22Rv1 (cell line): Measurements from ENCODE around the gene LAMTOR2.

Experiments
- ZFX ChIP-seq: fragments of 450-650 bp; IDR thresholded peaks from 2 replicates; pipeline ENCODE4 v1.6.1; 2017; ENCODE audit warnings: antibody characterized with exemption, borderline replicate concordance
- TF ChIP-seq, protein P1 (sequence below): fragments of 450-650 bp; IDR thresholded peaks from 2 replicates; pipeline ENCODE4 v1.5.1; 2017; ENCODE audit warnings: mild to moderate bottlenecking

DNA sequence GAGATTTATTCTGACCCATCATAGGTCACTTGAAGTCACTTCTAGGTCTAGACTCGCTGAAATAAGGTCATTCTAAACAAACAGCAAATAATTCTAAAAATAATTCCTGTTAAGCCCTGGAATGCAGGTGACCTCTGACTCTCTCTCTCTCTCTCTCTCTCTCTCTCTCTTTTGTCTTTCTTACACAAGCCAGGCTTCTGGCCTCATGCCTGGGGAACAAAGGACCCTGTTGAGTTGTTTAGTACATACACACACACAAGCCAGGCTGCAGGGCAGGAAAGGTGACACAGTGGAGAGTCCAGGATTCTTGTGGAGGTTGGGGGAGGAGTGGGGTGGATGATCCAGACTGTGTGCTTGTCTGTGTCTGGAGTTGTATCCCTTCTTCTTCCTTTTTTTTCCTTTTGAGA lies 31.7 kb downstream of the LAMTOR2 start:
- TF ChIP-seq, protein P1, sequence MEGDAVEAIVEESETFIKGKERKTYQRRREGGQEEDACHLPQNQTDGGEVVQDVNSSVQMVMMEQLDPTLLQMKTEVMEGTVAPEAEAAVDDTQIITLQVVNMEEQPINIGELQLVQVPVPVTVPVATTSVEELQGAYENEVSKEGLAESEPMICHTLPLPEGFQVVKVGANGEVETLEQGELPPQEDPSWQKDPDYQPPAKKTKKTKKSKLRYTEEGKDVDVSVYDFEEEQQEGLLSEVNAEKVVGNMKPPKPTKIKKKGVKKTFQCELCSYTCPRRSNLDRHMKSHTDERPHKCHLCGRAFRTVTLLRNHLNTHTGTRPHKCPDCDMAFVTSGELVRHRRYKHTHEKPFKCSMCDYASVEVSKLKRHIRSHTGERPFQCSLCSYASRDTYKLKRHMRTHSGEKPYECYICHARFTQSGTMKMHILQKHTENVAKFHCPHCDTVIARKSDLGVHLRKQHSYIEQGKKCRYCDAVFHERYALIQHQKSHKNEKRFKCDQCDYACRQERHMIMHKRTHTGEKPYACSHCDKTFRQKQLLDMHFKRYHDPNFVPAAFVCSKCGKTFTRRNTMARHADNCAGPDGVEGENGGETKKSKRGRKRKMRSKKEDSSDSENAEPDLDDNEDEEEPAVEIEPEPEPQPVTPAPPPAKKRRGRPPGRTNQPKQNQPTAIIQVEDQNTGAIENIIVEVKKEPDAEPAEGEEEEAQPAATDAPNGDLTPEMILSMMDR, result no peak
- TF ChIP-seq ZFX, result no peak
